DOHH2 (cell line): Measurements from ENCODE around the gene CAMTA1.
"Not testable (repeated sequence)": the region's sequence is repeated elsewhere in the genome, so short reads cannot be mapped to it uniquely, and the experiment has no call there.

Experiments
- H3F3A ChIP-seq: fragments of 200-600 bp; sonication (generic), shearing (Covaris generic); 2 replicates; pipeline ENCODE4 v1.6.0; 2016; ENCODE audit warnings: antibody characterized with exemption, mild to moderate bottlenecking; ENCODE audit not compliant: control insufficient read depth, insufficient read depth
- H3K27ac ChIP-seq: fragments of 200-600 bp; sonication (generic); 2 replicates; pipeline ENCODE4 v1.5.1; 2014; ENCODE audit warnings: low read depth, mild to moderate bottlenecking, low read length, moderate library complexity
- H3K27me3 ChIP-seq: fragments of 200-600 bp; sonication (generic); 2 replicates; pipeline ENCODE4 v1.6.1; 2014; ENCODE audit warnings: mild to moderate bottlenecking, low read length, mixed read lengths; ENCODE audit not compliant: control insufficient read depth
- H3K36me3 ChIP-seq: fragments of 200-600 bp; sonication (generic); 2 replicates; pipeline ENCODE4 v1.6.1; 2014; ENCODE audit warnings: mild to moderate bottlenecking, low read length, moderate library complexity, mixed read lengths; ENCODE audit not compliant: control insufficient read depth
- H3K4me1 ChIP-seq: fragments of 200-600 bp; sonication (generic); 2 replicates; pipeline ENCODE4 v1.6.1; 2014; ENCODE audit warnings: mild to moderate bottlenecking, low read length, mixed read lengths; ENCODE audit not compliant: control insufficient read depth
- H3K4me2 ChIP-seq: fragments of 200-600 bp; sonication (generic); 2 replicates; pipeline ENCODE4 v1.6.0; 2014; ENCODE audit warnings: mild to moderate bottlenecking, low read length, moderate library complexity
- H3K4me3 ChIP-seq: fragments of 200-600 bp; sonication (generic); 2 replicates; pipeline ENCODE4 v1.5.1; 2014; ENCODE audit warnings: mild to moderate bottlenecking, low read length, mixed read lengths
- H3K79me2 ChIP-seq: fragments of 200-600 bp; sonication (generic); 2 replicates; pipeline ENCODE4 v1.6.1; 2014; ENCODE audit warnings: mild to moderate bottlenecking, low read length, mixed read lengths; ENCODE audit not compliant: control insufficient read depth
- H3K9me2 ChIP-seq: fragments of 200-600 bp; sonication (generic); replicated peaks from 2 replicates; pipeline ENCODE4 v1.6.1; 2014; ENCODE audit warnings: mild to moderate bottlenecking, low read length, mixed read lengths; ENCODE audit not compliant: control insufficient read depth
- H3K9me3 ChIP-seq: fragments of 200-600 bp; sonication (generic); 2 replicates; pipeline ENCODE4 v1.6.1; 2014; ENCODE audit warnings: antibody characterized with exemption, low read length, mixed read lengths; ENCODE audit not compliant: control insufficient read depth, insufficient read depth
- H4K20me1 ChIP-seq: fragments of 200-600 bp; sonication (generic); 2 replicates; pipeline ENCODE4 v1.6.0; 2014; ENCODE audit warnings: low read depth, mild to moderate bottlenecking, antibody characterized with exemption, low read length, moderate library complexity; ENCODE audit not compliant: control insufficient read depth, insufficient read depth
- EZH2phosphoT487 ChIP-seq: fragments of 200-600 bp; sonication (generic); IDR thresholded peaks from 2 replicates; pipeline ENCODE4 v1.6.1; 2017; ENCODE audit warnings: borderline replicate concordance, mild to moderate bottlenecking, antibody characterized with exemption, low read length, moderate library complexity, mixed read lengths
- TF ChIP-seq, protein P1 (sequence below): fragments of 200-600 bp; sonication (generic); IDR thresholded peaks from one replicate; pipeline ENCODE4 v1.5.1; 2014; ENCODE audit warnings: antibody characterized with exemption, mild to moderate bottlenecking, low read depth, low read length; ENCODE audit not compliant: poor library complexity, severe bottlenecking

The CAMTA1 gene

DNA sequence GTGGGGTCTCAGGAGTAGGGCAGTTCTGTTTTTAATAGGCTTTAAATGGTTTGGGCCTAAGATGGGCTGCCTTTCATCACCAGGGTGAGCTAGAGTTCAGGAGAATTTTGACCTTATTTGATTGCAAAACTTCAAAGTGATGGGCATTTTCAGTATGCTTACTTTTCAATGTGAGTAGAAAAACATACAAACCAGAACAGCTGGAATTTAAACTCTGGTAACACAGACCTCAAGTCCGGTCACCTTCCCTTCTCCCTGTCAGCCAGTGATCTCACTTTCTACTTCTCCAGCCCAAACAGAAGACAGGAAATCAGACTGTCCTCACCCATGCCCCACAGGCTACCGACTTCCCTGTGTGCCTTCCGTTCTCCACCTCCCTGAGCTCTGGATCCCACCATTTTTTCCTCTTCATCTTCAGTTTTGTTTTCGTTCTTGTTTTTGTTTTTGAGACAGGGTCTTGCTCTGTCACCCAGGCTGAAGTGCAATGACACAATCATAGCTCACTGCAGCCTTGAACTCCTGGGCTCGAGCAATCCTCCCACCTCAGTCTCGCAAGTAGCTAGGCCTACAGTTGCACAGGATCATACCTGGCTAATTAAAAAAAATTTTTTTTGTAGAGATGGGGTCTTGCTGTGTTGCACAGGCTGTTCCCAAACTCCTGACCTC, 374.0 kb downstream of the CAMTA1 start:
- H3K36me3 ChIP-seq = no peaks in the 10 kb centered on the region
- H3K27me3 ChIP-seq = peaks cover 12% of the 10 kb centered on the region
- no peaks in the 10 kb centered on the region for H3F3A ChIP-seq
- no peak overlapping the region for H3K27ac ChIP-seq
- H3K4me1 ChIP-seq = no peaks in the 10 kb centered on the region
- no peak overlapping the region for H3K4me2 ChIP-seq
- no peaks in the 10 kb centered on the region for H3K9me3 ChIP-seq
- TF ChIP-seq, protein P1, sequence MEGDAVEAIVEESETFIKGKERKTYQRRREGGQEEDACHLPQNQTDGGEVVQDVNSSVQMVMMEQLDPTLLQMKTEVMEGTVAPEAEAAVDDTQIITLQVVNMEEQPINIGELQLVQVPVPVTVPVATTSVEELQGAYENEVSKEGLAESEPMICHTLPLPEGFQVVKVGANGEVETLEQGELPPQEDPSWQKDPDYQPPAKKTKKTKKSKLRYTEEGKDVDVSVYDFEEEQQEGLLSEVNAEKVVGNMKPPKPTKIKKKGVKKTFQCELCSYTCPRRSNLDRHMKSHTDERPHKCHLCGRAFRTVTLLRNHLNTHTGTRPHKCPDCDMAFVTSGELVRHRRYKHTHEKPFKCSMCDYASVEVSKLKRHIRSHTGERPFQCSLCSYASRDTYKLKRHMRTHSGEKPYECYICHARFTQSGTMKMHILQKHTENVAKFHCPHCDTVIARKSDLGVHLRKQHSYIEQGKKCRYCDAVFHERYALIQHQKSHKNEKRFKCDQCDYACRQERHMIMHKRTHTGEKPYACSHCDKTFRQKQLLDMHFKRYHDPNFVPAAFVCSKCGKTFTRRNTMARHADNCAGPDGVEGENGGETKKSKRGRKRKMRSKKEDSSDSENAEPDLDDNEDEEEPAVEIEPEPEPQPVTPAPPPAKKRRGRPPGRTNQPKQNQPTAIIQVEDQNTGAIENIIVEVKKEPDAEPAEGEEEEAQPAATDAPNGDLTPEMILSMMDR = no peak
- no peak for TF ChIP-seq EZH2phosphoT487
- H3K79me2 ChIP-seq = no peaks in the 10 kb centered on the region
- H4K20me1 ChIP-seq = no peaks in the 10 kb centered on the region
- H3K9me2 ChIP-seq = no peaks in the 10 kb centered on the region
- no peak overlapping the region for H3K4me3 ChIP-seq

GRCh38 chr1:7168554-7168953, 383.3 kb downstream of the CAMTA1 start:
- not testable (repeated sequence) for H3K27ac ChIP-seq, H3K9me3 ChIP-seq, H3K9me2 ChIP-seq, H3K79me2 ChIP-seq, H4K20me1 ChIP-seq, H3F3A ChIP-seq, H3K4me2 ChIP-seq, H3K27me3 ChIP-seq, H3K4me3 ChIP-seq, H3K36me3 ChIP-seq, H3K4me1 ChIP-seq

GRCh38 chr1:7171168-7171567, 385.9 kb downstream of the CAMTA1 start:
- no peaks in the 10 kb centered on the region for H3F3A ChIP-seq
- H3K9me3 ChIP-seq = no peaks in the 10 kb centered on the region
- no peaks in the 10 kb centered on the region for H3K27me3 ChIP-seq
- no peaks in the 10 kb centered on the region for H3K36me3 ChIP-seq
- no peak overlapping the region for H3K4me3 ChIP-seq
- H4K20me1 ChIP-seq = no peaks in the 10 kb centered on the region
- no peaks in the 10 kb centered on the region for H3K4me1 ChIP-seq
- H3K4me2 ChIP-seq = no peak overlapping the region
- no peaks in the 10 kb centered on the region for H3K79me2 ChIP-seq
- no peak overlapping the region for H3K27ac ChIP-seq
- no peak for TF ChIP-seq EZH2phosphoT487
- TF ChIP-seq, protein P1 = no peak
- no peaks in the 10 kb centered on the region for H3K9me2 ChIP-seq

- TF ChIP-seq EZH2phosphoT487 = no peak
- TF ChIP-seq, protein P1 = no peak
- H3K27me3 ChIP-seq = no peaks in the 10 kb centered on the region
Measured at GRCh38 chr1:7171574-7171973, 386.3 kb downstream of the CAMTA1 start.

More at GRCh38 chr1:7171574-7171973, 386.3 kb downstream of the CAMTA1 start:
- no peaks in the 10 kb centered on the region for H3K9me2 ChIP-seq
- no peaks in the 10 kb centered on the region for H3K4me1 ChIP-seq
- no peaks in the 10 kb centered on the region for H3K36me3 ChIP-seq
- no peaks in the 10 kb centered on the region for H3F3A ChIP-seq
- no peak overlapping the region for H3K4me3 ChIP-seq
- no peaks in the 10 kb centered on the region for H4K20me1 ChIP-seq
- no peak overlapping the region for H3K27ac ChIP-seq
- no peaks in the 10 kb centered on the region for H3K79me2 ChIP-seq
- H3K9me3 ChIP-seq = no peaks in the 10 kb centered on the region
- no peak overlapping the region for H3K4me2 ChIP-seq
